H9 (cell line): Measurements from ENCODE around the gene ARSG. TPM values are rescaled to one million over a fixed set of nuclear protein-coding genes. Genes with fewer than 3 reads are reported as not detected.
"Not testable (repeated sequence)": the region's sequence is repeated elsewhere in the genome, so short reads cannot be mapped to it uniquely, and the experiment has no call there.

Experiments used
- DNase-seq: peaks from one replicate; pipeline ENCODE4 v3.0.0-alpha.2; 2017
- H2AFZ ChIP-seq: one replicate; pipeline ENCODE4 v1.6.1; 2013; ENCODE audit warnings: mild to moderate bottlenecking, low read length, control low read depth, moderate library complexity
- H2AK5ac ChIP-seq: 2 replicates; pipeline ENCODE4 v1.6.1; 2013; ENCODE audit warnings: low read length, control low read depth, mixed read lengths; ENCODE audit not compliant: insufficient read length
- H2BK120ac ChIP-seq: one replicate; pipeline ENCODE4 v1.6.1; 2013; ENCODE audit warnings: low read depth, mild to moderate bottlenecking, low read length, control low read depth, inconsistent platforms; ENCODE audit not compliant: poor library complexity, severe bottlenecking
- H2BK12ac ChIP-seq: 2 replicates; pipeline ENCODE4 v1.6.1; 2013; ENCODE audit warnings: low read length, control low read depth, mixed read lengths, low read depth; ENCODE audit not compliant: insufficient read length
- H2BK15ac ChIP-seq: 2 replicates; pipeline ENCODE4 v1.6.1; 2013; ENCODE audit warnings: low read depth, low read length, control low read depth
- H2BK20ac ChIP-seq: one replicate; pipeline ENCODE4 v1.6.1; 2013; ENCODE audit warnings: low read depth, mild to moderate bottlenecking, low read length, control low read depth, inconsistent platforms; ENCODE audit not compliant: poor library complexity, severe bottlenecking
- H2BK5ac ChIP-seq: 2 replicates; pipeline ENCODE4 v1.6.1; 2013; ENCODE audit warnings: low read length, control low read depth, mixed read lengths; ENCODE audit not compliant: insufficient read length
- H3K14ac ChIP-seq: 2 replicates; pipeline ENCODE4 v1.6.1; 2013; ENCODE audit warnings: low read length, control low read depth; ENCODE audit not compliant: insufficient read depth
- H3K18ac ChIP-seq: 2 replicates; pipeline ENCODE4 v1.6.1; 2013; ENCODE audit warnings: low read depth, mild to moderate bottlenecking, mixed read lengths, low read length, control low read depth; ENCODE audit not compliant: insufficient read length
- H3K23ac ChIP-seq: 2 replicates; pipeline ENCODE4 v1.6.1; 2013; ENCODE audit warnings: low read length, control low read depth, mixed read lengths, low read depth; ENCODE audit not compliant: insufficient read length
- H3K23me2 ChIP-seq: 2 replicates; pipeline ENCODE4 v1.6.1; 2013; ENCODE audit warnings: low read depth, mild to moderate bottlenecking, mixed read lengths, low read length, control low read depth; ENCODE audit not compliant: insufficient read length, poor library complexity, severe bottlenecking
- H3K27ac ChIP-seq: 2 replicates; pipeline ENCODE4 v1.5.1; 2013; ENCODE audit warnings: low read length, control low read depth, mixed read lengths, low read depth; ENCODE audit not compliant: insufficient read length
- H3K27me3 ChIP-seq: 2 replicates; pipeline ENCODE4 v1.6.1; 2013; ENCODE audit warnings: low read length, control low read depth, inconsistent platforms; ENCODE audit not compliant: insufficient read depth
- H3K4ac ChIP-seq: 2 replicates; pipeline ENCODE4 v1.6.1; 2013; ENCODE audit warnings: low read depth, mild to moderate bottlenecking, control low read depth, inconsistent platforms, low read length, moderate library complexity
- H3K4me1 ChIP-seq: 2 replicates; pipeline ENCODE4 v1.6.1; 2013; ENCODE audit warnings: low read length, control low read depth, inconsistent platforms; ENCODE audit not compliant: insufficient read depth
- H3K4me2 ChIP-seq: 2 replicates; pipeline ENCODE4 v1.6.1; 2013; ENCODE audit warnings: low read length, control low read depth, mixed read lengths; ENCODE audit not compliant: insufficient read length, insufficient read depth
- H3K56ac ChIP-seq: 2 replicates; pipeline ENCODE4 v1.6.1; 2013; ENCODE audit warnings: low read depth, mild to moderate bottlenecking, mixed read lengths, low read length, control low read depth; ENCODE audit not compliant: insufficient read length
- H3K79me1 ChIP-seq: 2 replicates; pipeline ENCODE4 v1.6.1; 2013; ENCODE audit warnings: low read depth, mild to moderate bottlenecking, moderate library complexity, low read length, control low read depth, inconsistent platforms; ENCODE audit not compliant: insufficient read depth, poor library complexity, severe bottlenecking
- H3K79me2 ChIP-seq: 2 replicates; pipeline ENCODE4 v1.6.1; 2013; ENCODE audit warnings: low read length, control low read depth, inconsistent platforms; ENCODE audit not compliant: insufficient read depth
- H3K9ac ChIP-seq: 2 replicates; pipeline ENCODE4 v1.6.1; 2013; ENCODE audit warnings: low read length, control low read depth, mixed read lengths; ENCODE audit not compliant: insufficient read length; ENCODE audit errors: extremely low read depth
- H3K9me3 ChIP-seq: one replicate; pipeline ENCODE4 v1.6.1; 2013; ENCODE audit warnings: low read depth, low read length, inconsistent platforms; ENCODE audit not compliant: control insufficient read depth
- H3T11ph ChIP-seq: one replicate; pipeline ENCODE4 v1.6.1; 2013; ENCODE audit warnings: mild to moderate bottlenecking, low read length, control low read depth, inconsistent platforms
- H4K20me1 ChIP-seq: one replicate; pipeline ENCODE4 v1.6.1; 2013; ENCODE audit not compliant: control insufficient read depth, insufficient read length, insufficient read depth
- H4K5ac ChIP-seq: 2 replicates; pipeline ENCODE4 v1.6.1; 2013; ENCODE audit warnings: low read depth, mild to moderate bottlenecking, mixed read lengths, low read length, control low read depth; ENCODE audit not compliant: insufficient read length
- H4K8ac ChIP-seq: replicated peaks from 2 replicates; pipeline ENCODE4 v1.6.1; 2013; ENCODE audit warnings: low read length, control low read depth, mixed read lengths, low read depth; ENCODE audit not compliant: insufficient read length
- H4K91ac ChIP-seq: 2 replicates; pipeline ENCODE4 v1.6.1; 2013; ENCODE audit warnings: low read depth, mild to moderate bottlenecking, moderate library complexity, mixed read lengths, low read length, control low read depth; ENCODE audit not compliant: insufficient read length
- H3K27ac Mint-ChIP-seq, 3 experiments: 2 replicates in 2 of 3; 3 replicates in 1 of 3; pipeline ENCODE4 v1.8.0; 2020 to 2021; ENCODE audit warnings: mixed read lengths in 3 of 3, mild to moderate bottlenecking in 1 of 3, moderate library complexity in 1 of 3
- H3K27me3 Mint-ChIP-seq: 2 replicates; pipeline ENCODE4 v1.8.0; 2021; ENCODE audit warnings: low read depth, mild to moderate bottlenecking, moderate library complexity, mixed read lengths
- H3K36me3 Mint-ChIP-seq, 3 experiments: 2 replicates in 2 of 3; 3 replicates in 1 of 3; pipeline ENCODE4 v1.8.0; 2020 to 2021; ENCODE audit warnings: low read depth in 3 of 3, mixed read lengths in 3 of 3; ENCODE audit not compliant: insufficient read depth in 1 of 3
- H3K4me1 Mint-ChIP-seq, 2 experiments: 2 replicates each; pipeline ENCODE4 v1.8.0; 2020; ENCODE audit warnings: mixed read lengths in 2 of 2
- H3K4me3 Mint-ChIP-seq, 2 experiments: 2 replicates in 1 of 2; 3 replicates in 1 of 2; pipeline ENCODE4 v1.8.0; 2020 to 2021; ENCODE audit warnings: mild to moderate bottlenecking in 2 of 2, mixed read lengths in 2 of 2, moderate library complexity in 1 of 2
- H3K9me3 Mint-ChIP-seq, 2 experiments: 2 replicates in 1 of 2; 3 replicates in 1 of 2; pipeline ENCODE4 v1.8.0; 2020; ENCODE audit warnings: mild to moderate bottlenecking in 2 of 2, mixed read lengths in 2 of 2, moderate library complexity in 1 of 2
- WGBS: extraction: QIAGEN DNeasy Blood & Tissue Kit; methylation state at CpG from one replicate; pipeline ENCODE4 v1.1.7; 2013; ENCODE audit warnings: missing lambda C conversion rate, low lambda C conversion rate, mixed read lengths; ENCODE audit not compliant: insufficient read length; ENCODE audit errors: extremely low coverage; 5-methylcytosine and 5-hydroxymethylcytosine counted together
- total RNA-seq: library from RNA; stranded (reverse); gene quantifications from 2 replicates; pipeline ENCODE4 v1.2.1, GENCODE V29; 2021
- TF ChIP-seq, protein P1 (sequence below): fragments of 200-600 bp; sonication (generic); conservative IDR thresholded peaks from 3 replicates; pipeline ENCODE4 v1.8.0; 2021; ENCODE audit warnings: antibody characterized with exemption, mild to moderate bottlenecking

ARSG gene
- total RNA-seq, 1 experiment from 2014 or later, result 3.6 TPM

DNA sequence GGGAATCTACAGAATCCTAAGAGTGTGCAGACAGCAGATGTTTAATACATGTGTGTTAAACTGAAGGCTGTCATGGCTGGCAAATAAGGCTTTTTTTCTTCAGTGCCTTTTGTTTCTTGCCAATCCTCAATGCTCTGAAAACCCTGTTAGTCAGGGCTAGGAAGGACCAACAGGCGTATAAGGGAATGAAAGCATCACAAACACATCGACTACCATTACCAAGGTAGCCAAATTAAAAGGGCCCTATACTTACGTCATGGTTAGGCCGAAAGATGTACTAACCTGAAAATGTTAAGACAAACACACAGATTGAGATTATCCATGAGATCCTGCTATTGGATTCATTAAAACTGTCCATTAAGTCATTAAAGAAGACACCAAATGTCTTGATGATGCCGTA is 13.5 kb upstream of the ARSG start:
- H2BK120ac ChIP-seq, result no peak overlapping the region
- no peak overlapping the region for H3K23ac ChIP-seq
- no peak overlapping the region for H3K56ac ChIP-seq
- TF ChIP-seq, protein P1, sequence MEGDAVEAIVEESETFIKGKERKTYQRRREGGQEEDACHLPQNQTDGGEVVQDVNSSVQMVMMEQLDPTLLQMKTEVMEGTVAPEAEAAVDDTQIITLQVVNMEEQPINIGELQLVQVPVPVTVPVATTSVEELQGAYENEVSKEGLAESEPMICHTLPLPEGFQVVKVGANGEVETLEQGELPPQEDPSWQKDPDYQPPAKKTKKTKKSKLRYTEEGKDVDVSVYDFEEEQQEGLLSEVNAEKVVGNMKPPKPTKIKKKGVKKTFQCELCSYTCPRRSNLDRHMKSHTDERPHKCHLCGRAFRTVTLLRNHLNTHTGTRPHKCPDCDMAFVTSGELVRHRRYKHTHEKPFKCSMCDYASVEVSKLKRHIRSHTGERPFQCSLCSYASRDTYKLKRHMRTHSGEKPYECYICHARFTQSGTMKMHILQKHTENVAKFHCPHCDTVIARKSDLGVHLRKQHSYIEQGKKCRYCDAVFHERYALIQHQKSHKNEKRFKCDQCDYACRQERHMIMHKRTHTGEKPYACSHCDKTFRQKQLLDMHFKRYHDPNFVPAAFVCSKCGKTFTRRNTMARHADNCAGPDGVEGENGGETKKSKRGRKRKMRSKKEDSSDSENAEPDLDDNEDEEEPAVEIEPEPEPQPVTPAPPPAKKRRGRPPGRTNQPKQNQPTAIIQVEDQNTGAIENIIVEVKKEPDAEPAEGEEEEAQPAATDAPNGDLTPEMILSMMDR, result no peak
- no peak overlapping the region for H2BK15ac ChIP-seq
- H2BK5ac ChIP-seq, result no peak overlapping the region
- no peak for DNase-seq
- peaks cover 0 to 13% (median 4%) of the 10 kb centered on the region in 3 experiments; a peak in 5 of 7 replicates for H3K36me3 Mint-ChIP-seq
- peaks cover 7% of the 10 kb centered on the region for H3K9me3 ChIP-seq
- no peak overlapping the region for H2BK12ac ChIP-seq
- H3K79me2 ChIP-seq, result no peaks in the 10 kb centered on the region
- no peak overlapping the region for H3K9ac ChIP-seq
- H3K14ac ChIP-seq, result no peak overlapping the region
- no peaks in the 10 kb centered on the region for H3K27me3 ChIP-seq
- H3T11ph ChIP-seq, result no peak overlapping the region
- no peak overlapping the region for H4K5ac ChIP-seq
- H3K27ac ChIP-seq, result no peak overlapping the region
- no peaks in the 10 kb centered on the region for H3K23me2 ChIP-seq
- no peaks in the 10 kb centered on the region for H3K79me1 ChIP-seq
- WGBS, result no CpG with 5 or more reads among the region's 5 CpGs
- no peak overlapping the region for H2BK20ac ChIP-seq
- no peak overlapping the region for H3K4ac ChIP-seq
- H4K91ac ChIP-seq, result no peak overlapping the region
- no peaks in the 10 kb centered on the region for H4K20me1 ChIP-seq
- no peak overlapping the region for H2AK5ac ChIP-seq
- no peak overlapping the region for H3K27ac Mint-ChIP-seq
- peaks cover 12 to 18% of the 10 kb centered on the region in 2 experiments; a peak in 4 of 5 replicates for H3K9me3 Mint-ChIP-seq
- no peaks in the 10 kb centered on the region for H3K4me1 Mint-ChIP-seq
- no peak overlapping the region for H3K4me3 Mint-ChIP-seq
- H3K27me3 Mint-ChIP-seq, result no peaks in the 10 kb centered on the region; the same call in 1 of the 2 replicates
- H3K4me1 ChIP-seq, result no peaks in the 10 kb centered on the region
- no peak overlapping the region for H3K4me2 ChIP-seq
- H2AFZ ChIP-seq, result no peak overlapping the region
- H3K18ac ChIP-seq, result no peak overlapping the region
- H4K8ac ChIP-seq, result no peak overlapping the region

GRCh38 chr17:68281965-68282364 is 9.3 kb upstream of the ARSG start:
- not testable (repeated sequence) for H3K27ac Mint-ChIP-seq, H4K8ac ChIP-seq, H4K20me1 ChIP-seq, H3K4me2 ChIP-seq, H3K23ac ChIP-seq, H3K79me1 ChIP-seq, H3K18ac ChIP-seq, H3K4ac ChIP-seq, H3K27me3 ChIP-seq, H3K9ac ChIP-seq, H3K56ac ChIP-seq, H2BK20ac ChIP-seq, H2AFZ ChIP-seq, H3K4me1 Mint-ChIP-seq, H2BK15ac ChIP-seq, H3K23me2 ChIP-seq, H2BK12ac ChIP-seq, H2AK5ac ChIP-seq, H3K27ac ChIP-seq, H3K14ac ChIP-seq, H2BK5ac ChIP-seq, H3K4me1 ChIP-seq, H3K79me2 ChIP-seq, H4K91ac ChIP-seq, H3T11ph ChIP-seq, H3K4me3 Mint-ChIP-seq, H2BK120ac ChIP-seq, H3K9me3 ChIP-seq, DNase-seq, H4K5ac ChIP-seq, H3K27me3 Mint-ChIP-seq
- Mint-ChIP-seq H3K36me3 (peaks cover 0 to 13% (median 4%) of the 10 kb centered on the region in 3 experiments; a peak in 5 of 7 replicates), H3K9me3 (peaks cover 12 to 15% of the 10 kb centered on the region in 2 experiments; a peak in 4 of 5 replicates)
- no CpG with 5 or more reads among the region's 6 CpGs for WGBS
